Lung (tissue), 12 donors: ENCODE data around the gene SPOUT1. TPM values are rescaled to one million over a fixed set of nuclear protein-coding genes. Genes with fewer than 3 reads are reported as not detected.

Experiments
- ATAC-seq: fragments of 200-7000 bp; cut with Tn5 transposase; one replicate; pipeline ENCODE4 v1.9.1; 2020; ENCODE audit warnings: moderate number of reproducible peaks; ENCODE audit not compliant: insufficient read depth, low FRiP score
- DNase-seq, 3 donors: peaks; one replicate each; pipeline ENCODE4 v3.0.0-alpha.2; 2013 to 2017
- H3K27ac ChIP-seq, 2 donors: one replicate each; pipeline ENCODE4 v1.5.1; 2013; ENCODE audit warnings: mild to moderate bottlenecking in 2 of 2, moderate library complexity in 2 of 2, control low read depth in 1 of 2, inconsistent platforms in 1 of 2, low read depth in 1 of 2, low read length in 1 of 2
- H3K27me3 ChIP-seq, 3 donors: one replicate each; pipeline ENCODE4 v1.5.1; 2013; ENCODE audit warnings: low read length in 2 of 3; ENCODE audit not compliant: control insufficient read depth in 3 of 3, insufficient read depth in 3 of 3
- H3K36me3 ChIP-seq, 4 donors: one replicate each; pipeline ENCODE4 v1.5.1; 2013; ENCODE audit warnings: low read length in 4 of 4, mild to moderate bottlenecking in 1 of 4, moderate library complexity in 1 of 4; ENCODE audit not compliant: control insufficient read depth in 4 of 4, insufficient read depth in 4 of 4
- H3K4me1 ChIP-seq, 5 donors: one replicate each; pipeline ENCODE4 v1.5.1; 2013; ENCODE audit warnings: low read length in 5 of 5, mild to moderate bottlenecking in 2 of 5, moderate library complexity in 1 of 5; ENCODE audit not compliant: control insufficient read depth in 5 of 5, insufficient read depth in 5 of 5
- H3K4me3 ChIP-seq: one replicate; pipeline ENCODE4 v1.5.1; 2013; ENCODE audit warnings: mild to moderate bottlenecking, control low read depth, moderate library complexity
- H3K9ac ChIP-seq, 2 donors: one replicate each; pipeline ENCODE4 v1.5.1; 2013; ENCODE audit warnings: low read length in 2 of 2, control low read depth in 1 of 2; ENCODE audit not compliant: insufficient read depth in 1 of 2
- H3K9me3 ChIP-seq, 4 donors: one replicate each; pipeline ENCODE4 v1.5.1; 2013; ENCODE audit warnings: low read length in 3 of 4, mild to moderate bottlenecking in 1 of 4, moderate library complexity in 1 of 4; ENCODE audit not compliant: control insufficient read depth in 4 of 4, insufficient read depth in 3 of 4
- WGBS, 2 donors: extraction: QIAGEN DNeasy Blood & Tissue Kit; methylation state at CpG; one replicate each; pipeline ENCODE4 v1.1.7; 2013; 5-methylcytosine and 5-hydroxymethylcytosine counted together
- polyA plus RNA-seq, 2 donors: library from polyadenylated mRNA; stranded (reverse); fragments of 200-250 nt; gene quantifications; one replicate each; pipeline ENCODE4 v1.2.1, GENCODE V29; 2013
- total RNA-seq, 2 donors: library from RNA; depleted of rRNA in 1 of 2; stranded (reverse); fragments of >200 nt in 1 of 2; gene quantifications; one replicate each; pipeline ENCODE4 v1.2.1, GENCODE V29; 2014 to 2021
- TF ChIP-seq, protein P1 (sequence below): IDR thresholded peaks from 2 replicates; pipeline ENCODE4 v1.5.1; 2012; ENCODE audit warnings: mild to moderate bottlenecking; ENCODE audit errors: control extremely low read depth, extremely low read depth
- donor health status: control.
- donor health status: control.
- donor health status: Bipolar disorder and iron deficiency.
- donor health status: healthy.
- donor health status: DM: yes; HTN: yes; CAD: no.

The SPOUT1 gene
- total and polyA plus RNA-seq, 4 donors, result 23.7 to 50.0 (median 29.1) TPM

DNA sequence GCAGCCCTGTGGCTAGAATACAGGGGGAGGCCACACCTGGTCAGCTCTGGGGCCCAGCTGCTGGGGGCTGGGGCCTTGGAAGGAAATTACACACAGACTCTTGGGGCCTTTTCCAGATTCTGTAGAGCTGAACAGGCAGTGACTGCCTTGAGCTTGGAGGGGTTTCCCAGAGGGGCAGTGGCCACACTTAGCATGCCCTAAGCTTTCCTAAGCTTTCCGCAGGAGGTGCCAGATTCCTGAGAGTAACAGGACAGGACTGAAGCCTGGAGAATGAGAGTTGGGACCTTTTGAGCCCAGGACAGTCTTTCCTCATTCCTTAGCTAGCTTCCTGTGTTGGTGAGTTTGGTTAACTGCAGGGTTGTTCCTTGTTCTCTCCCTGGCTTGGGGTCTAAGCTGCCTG, 41.1 kb downstream of the SPOUT1 start:
- Histone ChIP-seq H3K27me3 (no peaks in the 10 kb centered on the region), H3K4me1 (peaks cover 0 to 9% (median 5%) of the 10 kb centered on the region in 5 donors), H3K9me3 (no peaks in the 10 kb centered on the region), H3K36me3 (peaks cover 3 to 27% (median 25%) of the 10 kb centered on the region in 4 donors), H3K27ac (no peak overlapping the region), H3K9ac (no peak overlapping the region), H3K4me3 (no peak overlapping the region)
- no peak for ATAC-seq
- no peak for DNase-seq
- TF ChIP-seq, protein P1, sequence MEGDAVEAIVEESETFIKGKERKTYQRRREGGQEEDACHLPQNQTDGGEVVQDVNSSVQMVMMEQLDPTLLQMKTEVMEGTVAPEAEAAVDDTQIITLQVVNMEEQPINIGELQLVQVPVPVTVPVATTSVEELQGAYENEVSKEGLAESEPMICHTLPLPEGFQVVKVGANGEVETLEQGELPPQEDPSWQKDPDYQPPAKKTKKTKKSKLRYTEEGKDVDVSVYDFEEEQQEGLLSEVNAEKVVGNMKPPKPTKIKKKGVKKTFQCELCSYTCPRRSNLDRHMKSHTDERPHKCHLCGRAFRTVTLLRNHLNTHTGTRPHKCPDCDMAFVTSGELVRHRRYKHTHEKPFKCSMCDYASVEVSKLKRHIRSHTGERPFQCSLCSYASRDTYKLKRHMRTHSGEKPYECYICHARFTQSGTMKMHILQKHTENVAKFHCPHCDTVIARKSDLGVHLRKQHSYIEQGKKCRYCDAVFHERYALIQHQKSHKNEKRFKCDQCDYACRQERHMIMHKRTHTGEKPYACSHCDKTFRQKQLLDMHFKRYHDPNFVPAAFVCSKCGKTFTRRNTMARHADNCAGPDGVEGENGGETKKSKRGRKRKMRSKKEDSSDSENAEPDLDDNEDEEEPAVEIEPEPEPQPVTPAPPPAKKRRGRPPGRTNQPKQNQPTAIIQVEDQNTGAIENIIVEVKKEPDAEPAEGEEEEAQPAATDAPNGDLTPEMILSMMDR, result no peak
- 85 to 94% methylated on average over 1 of the region's 1 CpG for WGBS, 2 donors

DNA sequence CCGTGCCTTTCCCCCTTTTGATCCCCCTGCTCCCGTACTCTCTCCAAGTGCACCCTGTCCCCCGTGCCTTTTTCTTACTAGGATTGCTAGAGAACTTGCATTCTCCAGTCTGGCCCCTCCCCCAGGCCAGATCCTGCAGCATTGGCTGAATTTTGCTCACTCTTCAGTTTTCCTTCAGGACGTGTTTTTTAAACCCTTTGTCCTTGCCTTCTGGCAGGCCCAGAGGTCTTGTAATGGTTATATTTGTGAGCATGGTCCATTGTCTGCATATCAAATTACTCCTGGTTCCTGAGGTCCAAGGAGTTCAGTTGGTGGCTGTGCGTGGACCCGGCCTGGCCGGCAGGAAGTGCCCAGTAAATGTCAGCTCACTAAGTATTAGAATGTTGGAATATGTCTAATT, 41.9 kb downstream of the SPOUT1 start:
- Histone ChIP-seq H3K4me3 (peak overlapping the region; percentile 100), H3K36me3 (peaks cover 3 to 24% (median 19%) of the 10 kb centered on the region in 4 donors), H3K9ac (peak overlapping the region; percentile 28 to 79), H3K9me3 (no peaks in the 10 kb centered on the region), H3K4me1 (peaks cover 0 to 9% (median 5%) of the 10 kb centered on the region in 5 donors), H3K27me3 (no peaks in the 10 kb centered on the region), H3K27ac (peak overlapping the region; percentile 57 to 87)
- DNase-seq (peak; percentile 26 to 56 (median 53)), ATAC-seq (no peak)
- WGBS, 2 donors, result 2% methylated on average over 5 to 7 of the region's 7 CpGs
- TF ChIP-seq, protein P1, result no peak

DNA sequence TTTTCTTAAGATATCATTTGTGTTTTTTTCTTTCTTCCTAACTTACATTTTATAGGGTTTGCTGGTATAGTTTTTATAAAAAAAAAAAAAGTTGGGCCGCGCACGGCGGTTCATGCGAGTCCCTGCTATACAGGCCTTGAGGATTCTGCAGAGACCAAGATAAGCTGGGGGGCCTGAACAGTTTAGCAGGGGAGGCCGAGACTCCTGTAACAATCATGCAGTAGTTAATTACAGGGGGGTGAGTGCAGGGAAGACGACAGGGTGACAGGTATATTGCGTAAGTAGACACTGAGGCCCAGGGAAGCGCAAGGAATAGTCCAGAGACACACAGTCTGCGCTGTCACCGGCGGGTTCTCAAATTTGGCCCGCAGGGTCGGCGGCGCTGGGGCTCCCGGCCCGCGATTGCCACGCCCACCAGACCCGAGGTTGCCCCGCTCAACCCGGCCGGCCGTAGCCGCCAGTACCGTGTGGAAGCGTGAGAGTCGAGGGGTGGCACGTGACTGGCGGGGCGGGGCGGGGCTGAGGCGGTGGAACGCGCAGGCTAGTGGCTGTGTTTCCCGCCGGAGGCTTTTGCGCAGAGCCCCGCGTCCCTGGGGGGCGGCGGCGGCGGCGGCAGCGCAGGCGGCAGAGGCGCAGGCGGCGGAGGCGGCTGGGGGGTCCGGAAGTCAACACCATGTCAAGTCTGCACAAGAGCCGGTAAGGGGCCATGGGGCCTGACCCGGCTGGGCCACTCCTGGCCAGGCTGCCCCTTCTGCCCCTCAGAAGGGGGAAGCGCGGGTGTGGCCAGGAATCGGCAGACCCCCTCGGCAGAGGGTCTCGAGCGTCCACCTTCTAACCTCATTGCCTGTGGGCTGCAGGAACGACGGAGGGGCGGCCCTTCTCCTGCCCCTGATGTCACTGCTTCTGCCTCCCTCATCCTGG, 42.7 kb downstream of the SPOUT1 start, which contains the start of gene TBC1D13:
Gene TBC1D13, plus strand, starts transcription at position 573 of the 921 bp plus-strand sequence. Its CDS starts 101 bp downstream, at position 674.
- TF ChIP-seq, protein P1, result no peak
- Histone ChIP-seq H3K4me3 (peak within 1 kb of the TSS; percentile 100), H3K27ac (peak within 1 kb of the TSS; percentile 87 to 91), H3K27me3 (no peaks in the 10 kb centered on the region), H3K36me3 (peaks cover 3 to 18% (median 12%) of the 10 kb centered on the region in 4 donors), H3K9ac (peak within 1 kb of the TSS; percentile 28 to 79), H3K4me1 (peaks cover 0 to 9% (median 5%) of the 10 kb centered on the region in 5 donors), H3K9me3 (no peaks in the 10 kb centered on the region)
- DNase-seq (peak; percentile 85 to 89 (median 88)), ATAC-seq (peak; percentile 98)
- WGBS, 2 donors, result 7 to 10% methylated on average over 40 to 64 of the region's 64 CpGs
